Heart right ventricle (tissue), 16 donors: ENCODE results near the gene RNF207. TPM values are rescaled to one million over a fixed set of nuclear protein-coding genes. Genes with fewer than 3 reads are reported as not detected.
"Not testable (repeated sequence)": the region's sequence is repeated elsewhere in the genome, so short reads cannot be mapped to it uniquely, and the experiment has no call there.

Experiments used
- ATAC-seq, 8 donors: fragments of 200-7000 bp; cut with Tn5 transposase; one replicate each; pipeline ENCODE4 v1.9.1; 2020; ENCODE audit warnings: mild to moderate bottlenecking in 8 of 8, moderate library complexity in 8 of 8, moderate number of reproducible peaks in 1 of 8
- DNase-seq, 2 donors: peaks; one replicate each; pipeline ENCODE4 v3.0.0-alpha.2; 2020
- H3K27ac ChIP-seq, 10 donors: fragments of 200-600 bp; sonication (generic) in 2 of 10; one replicate each; pipeline versions ENCODE4 v1.5.0 to v1.8.0; 2020 to 2022; ENCODE audit warnings: mild to moderate bottlenecking in 3 of 10
- H3K27me3 ChIP-seq, 7 donors: fragments of 200-600 bp; one replicate each; pipeline ENCODE4 v1.8.0; 2021 to 2022; ENCODE audit warnings: mild to moderate bottlenecking in 2 of 7
- H3K36me3 ChIP-seq, 9 donors: fragments of 200-600 bp; sonication (generic) in 1 of 9; one replicate each; pipeline versions ENCODE4 v1.5.0 to v1.8.0; 2020 to 2022; ENCODE audit warnings: mild to moderate bottlenecking in 2 of 9
- H3K4me1 ChIP-seq, 9 donors: fragments of 200-600 bp; sonication (generic) in 1 of 9; one replicate each; pipeline versions ENCODE4 v1.5.0 to v1.8.0; 2020 to 2022; ENCODE audit warnings: mild to moderate bottlenecking in 4 of 9
- H3K4me3 ChIP-seq, 10 donors: fragments of 200-600 bp; sonication (generic) in 2 of 10; one replicate each; pipeline versions ENCODE4 v1.5.0 to v1.8.0; 2020 to 2022; ENCODE audit warnings: mild to moderate bottlenecking in 7 of 10, moderate library complexity in 2 of 10
- H3K9me3 ChIP-seq, 11 donors: fragments of 200-600 bp in 10 of 11; sonication (generic) in 2 of 11; one replicate each; pipeline versions ENCODE4 v1.5.0 to v1.8.0; 2013 to 2022; ENCODE audit warnings: mild to moderate bottlenecking in 2 of 11, control low read depth in 1 of 11, moderate library complexity in 1 of 11
- WGBS, 2 donors: extraction: QIAGEN DNeasy Blood & Tissue Kit; methylation state at CpG; one replicate each; pipeline ENCODE4 v1.1.7; 2013; ENCODE audit warnings: inconsistent platforms in 1 of 2; 5-methylcytosine and 5-hydroxymethylcytosine counted together
- intact Hi-C, 10 donors: fragments of 100-400 bp; cut with DNase I; formaldehyde crosslinking; loops; one replicate each; pipeline versions ENCODE4 v1.11.1 to v1.14.2; 2022
- polyA plus RNA-seq, 2 donors: library from polyadenylated mRNA; stranded (reverse); fragments of 200-250 nt; gene quantifications; one replicate each; pipeline ENCODE4 v1.2.3, GENCODE V29; 2013
- total RNA-seq, 10 donors: library from RNA; stranded (reverse); fragmentation: NEBNext Ultra II Directional in 3 of 10; extraction: Animal tissue kit (Norgen Biotek cat#: 25700) in 3 of 10; gene quantifications; one replicate each; pipeline versions ENCODE4 v1.2.1 to v1.2.4, GENCODE V29; 2021 to 2023
- TF ChIP-seq, protein P1 (sequence below), 9 donors: fragments of 200-600 bp; sonication (generic) in 2 of 9; IDR thresholded peaks; one replicate each; pipeline versions ENCODE4 v1.5.0 to v1.8.0; 2021 to 2022; ENCODE audit warnings: antibody characterized with exemption in 9 of 9, mild to moderate bottlenecking in 5 of 9, moderate library complexity in 1 of 9
- donor health status: Arrhythmogenic right ventricular cardiomyopathy.
- donor health status: ischemic (EF 13 %, LVEDD 7.1; RV severe dilation, severe dysfunction).
- donor health status: healthy with polysubstance abuse.
- donor health status: DM: no; HTN: yes; CAD: no.
- donor health status: DM: no; HTN: no; CAD: no.
- donor health status: ischemic (EF 25% LVEDD 6.9; RV normal size, moderate dysfunction).
- donor health status: ischemic (EF 25% LVEDD 5.7; RV mildly dilated, moderate dysfunction).
- donor health status: healthy.
- donor health status: DM: yes; HTN: yes; CAD: no.
- donor health status: Ischemic cardiomyopathy.
- donor health status: ischemic (EF 35%, LVEDD 5.7; RV mildly dilated, moderate dysfunction).
- donor health status: nonischemic (EF 11% LVEDD 7.7; RV severe dilation, severe dysfunction).
- donor health status: DM: yes; HTN: yes; CAD: no.
- donor health status: PGD.
- donor health status: ischemic (EF 29% LVEDD 5.4; RV normal size, mild dysfunction).
- donor health status: nonischemic (EF 23%, LVEDD 6.1; RV moderate dilation, normal function).

Gene RNF207
- total and polyA plus RNA-seq, 12 donors = 16.2 to 183 (median 67.4) TPM

DNA sequence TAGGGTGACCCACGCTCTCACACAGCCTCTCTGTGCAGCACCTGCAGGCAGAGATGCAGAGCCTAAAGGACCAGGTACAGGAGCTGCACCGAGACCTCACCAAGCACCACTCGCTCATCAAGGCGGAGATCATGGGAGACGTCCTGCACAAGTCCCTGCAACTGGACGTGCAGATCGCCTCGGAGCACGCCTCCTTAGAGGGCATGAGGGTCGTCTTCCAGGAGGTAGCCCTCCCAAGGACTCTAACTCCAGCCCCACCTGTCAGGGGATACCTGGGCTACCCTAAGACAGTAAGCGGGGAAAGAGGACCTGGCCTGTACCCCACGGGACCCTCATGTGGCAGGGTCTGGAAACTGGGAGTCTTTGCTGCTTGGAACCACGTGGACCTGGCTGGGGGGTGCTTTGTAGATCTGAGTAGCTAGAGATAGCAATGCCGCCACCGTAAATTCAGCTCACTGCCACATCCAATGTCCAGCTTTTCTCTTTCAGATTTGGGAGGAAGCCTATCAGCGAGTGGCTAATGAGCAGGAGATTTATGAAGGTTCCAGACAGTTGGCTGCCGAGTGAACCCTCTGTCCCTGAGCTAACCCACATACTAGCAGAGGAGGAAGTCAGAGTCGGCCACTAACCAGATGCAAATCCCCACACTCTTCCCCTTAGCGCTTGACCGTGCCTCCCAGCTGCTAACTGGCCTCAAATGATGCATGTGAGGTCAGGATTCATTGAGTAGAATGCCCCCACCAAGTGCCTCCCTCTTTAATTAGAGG, 6.5 kb downstream of the RNF207 start:
- intact Hi-C loops = no loop called here
- WGBS, 2 donors = 69 to 80% methylated on average over 20 of the region's 20 CpGs
- no peak for DNase-seq
- Histone ChIP-seq H3K4me1 (peaks cover 15 to 51% (median 19%) of the 10 kb centered on the region in 9 donors), H3K27ac (no peak overlapping the region), H3K36me3 (peaks cover 0 to 79% (median 13%) of the 10 kb centered on the region in 9 donors), H3K4me3 (no peak overlapping the region), H3K9me3 (no peaks in the 10 kb centered on the region), H3K27me3 (peaks cover 0 to 17% (median 0%) of the 10 kb centered on the region in 7 donors)
- TF ChIP-seq, protein P1, sequence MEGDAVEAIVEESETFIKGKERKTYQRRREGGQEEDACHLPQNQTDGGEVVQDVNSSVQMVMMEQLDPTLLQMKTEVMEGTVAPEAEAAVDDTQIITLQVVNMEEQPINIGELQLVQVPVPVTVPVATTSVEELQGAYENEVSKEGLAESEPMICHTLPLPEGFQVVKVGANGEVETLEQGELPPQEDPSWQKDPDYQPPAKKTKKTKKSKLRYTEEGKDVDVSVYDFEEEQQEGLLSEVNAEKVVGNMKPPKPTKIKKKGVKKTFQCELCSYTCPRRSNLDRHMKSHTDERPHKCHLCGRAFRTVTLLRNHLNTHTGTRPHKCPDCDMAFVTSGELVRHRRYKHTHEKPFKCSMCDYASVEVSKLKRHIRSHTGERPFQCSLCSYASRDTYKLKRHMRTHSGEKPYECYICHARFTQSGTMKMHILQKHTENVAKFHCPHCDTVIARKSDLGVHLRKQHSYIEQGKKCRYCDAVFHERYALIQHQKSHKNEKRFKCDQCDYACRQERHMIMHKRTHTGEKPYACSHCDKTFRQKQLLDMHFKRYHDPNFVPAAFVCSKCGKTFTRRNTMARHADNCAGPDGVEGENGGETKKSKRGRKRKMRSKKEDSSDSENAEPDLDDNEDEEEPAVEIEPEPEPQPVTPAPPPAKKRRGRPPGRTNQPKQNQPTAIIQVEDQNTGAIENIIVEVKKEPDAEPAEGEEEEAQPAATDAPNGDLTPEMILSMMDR (IDR thresholded peaks at IDR 0.05) = no peak
- ATAC-seq = no peak

DNA sequence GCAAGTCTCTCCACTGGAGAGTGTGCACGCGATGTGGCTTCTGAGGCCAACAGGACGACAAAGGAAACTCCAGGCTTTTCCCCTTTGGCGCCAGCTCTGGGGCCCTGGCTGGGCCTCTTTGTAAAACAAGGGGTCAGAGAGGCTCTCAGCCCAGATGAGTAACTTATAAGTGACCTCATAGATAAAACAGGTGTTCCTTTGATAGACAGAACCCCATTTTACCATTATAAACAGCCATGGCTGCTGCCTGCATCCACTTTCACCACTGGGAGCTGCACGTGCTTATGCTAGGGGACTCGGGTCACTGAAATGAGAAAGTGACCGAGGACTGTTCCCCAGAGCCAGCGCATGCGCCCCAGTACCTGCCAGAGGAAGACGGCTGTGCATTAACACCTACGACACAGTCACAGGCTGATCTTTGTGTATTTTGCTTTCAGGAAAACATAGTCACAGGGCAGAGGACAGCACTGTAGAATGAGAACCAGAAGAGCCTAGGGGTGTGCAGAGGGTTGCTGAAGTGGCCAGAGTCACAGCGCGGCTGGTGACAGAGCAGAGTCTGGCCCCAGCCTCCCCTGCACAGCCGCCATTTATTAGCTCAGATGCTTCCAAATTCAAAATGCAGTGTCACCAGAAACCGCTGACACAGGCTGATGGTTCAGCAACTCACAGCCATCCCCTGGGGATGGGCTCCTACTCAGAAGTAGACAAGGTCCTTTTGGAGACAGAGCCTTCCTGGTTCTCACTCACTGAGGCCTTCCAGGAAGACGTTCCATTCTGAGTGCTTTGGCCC, 12.7 kb downstream of the RNF207 start:
- TF ChIP-seq, protein P1 (IDR thresholded peaks at IDR 0.05) = no peak

DNA sequence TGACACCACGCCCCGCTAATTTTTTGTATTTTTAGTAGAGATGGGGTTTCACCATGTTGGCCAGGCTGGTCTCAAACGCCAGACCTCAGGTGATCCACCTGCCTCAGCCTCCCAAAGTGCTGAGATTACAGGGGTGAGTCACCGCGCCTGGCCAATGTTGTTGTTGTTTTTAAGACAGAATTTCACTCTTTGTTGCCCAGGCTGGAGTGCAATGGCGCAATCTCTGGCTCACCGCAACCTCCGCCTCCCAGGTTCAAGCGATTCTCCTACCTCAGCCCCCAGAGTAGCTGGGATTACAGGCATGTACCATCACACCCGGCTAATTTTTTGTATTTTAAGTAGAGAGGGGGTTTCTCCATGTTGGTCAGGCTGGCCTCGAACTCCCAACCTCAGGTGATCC, 13.7 kb downstream of the RNF207 start:
- Histone ChIP-seq H3K36me3 (peaks cover 0 to 84% (median 15%) of the 10 kb centered on the region in 9 donors), H3K27ac (peak overlapping the region in 2 of 10 donors; percentile 44 to 49), H3K4me1 (peaks cover 16 to 49% (median 30%) of the 10 kb centered on the region in 9 donors)
- H3K4me3 ChIP-seq, DNase-seq, H3K9me3 ChIP-seq, ATAC-seq, H3K27me3 ChIP-seq, intact Hi-C loops: not testable (repeated sequence)
- WGBS, 2 donors = 83 to 91% methylated on average over 11 of the region's 11 CpGs

More for the DNA sequence above, 12.7 kb downstream of the RNF207 start:
- Histone ChIP-seq H3K36me3 (peaks cover 0 to 84% (median 8%) of the 10 kb centered on the region in 9 donors), H3K9me3 (no peaks in the 10 kb centered on the region), H3K27me3 (no peaks in the 10 kb centered on the region), H3K27ac (peak overlapping the region in 2 of 10 donors; percentile 44 to 49), H3K4me3 (no peak overlapping the region), H3K4me1 (peaks cover 11 to 39% (median 21%) of the 10 kb centered on the region in 9 donors)
- 79 to 80% methylated on average over 16 of the region's 16 CpGs for WGBS, 2 donors
- ATAC-seq (no peak), DNase-seq (no peak)
- intact Hi-C loops = no loop called here

DNA sequence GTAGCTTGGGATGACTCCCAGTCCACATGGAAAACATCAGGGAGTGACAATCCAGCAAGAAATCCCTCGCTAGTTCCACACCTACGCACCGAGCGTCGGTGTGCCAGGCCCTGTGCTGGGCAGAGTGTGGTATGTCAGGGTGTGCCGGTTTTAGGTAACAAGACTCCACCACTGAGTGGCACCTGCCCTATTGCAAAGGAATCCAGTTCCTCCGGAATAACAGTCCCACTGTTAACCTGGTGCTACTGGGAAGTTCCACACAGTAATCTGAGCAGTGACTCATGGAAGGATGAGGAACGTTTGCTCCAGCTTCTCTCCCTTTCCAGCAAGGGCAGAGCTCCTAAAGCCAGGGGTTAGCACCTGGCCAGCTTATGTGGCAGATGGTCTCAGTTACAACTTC, 14.3 kb downstream of the RNF207 start:
- 80 to 87% methylated on average over 8 of the region's 8 CpGs for WGBS, 2 donors
- Histone ChIP-seq H3K4me3 (no peak overlapping the region), H3K27me3 (no peaks in the 10 kb centered on the region), H3K27ac (no peak overlapping the region), H3K4me1 (peaks cover 16 to 55% (median 30%) of the 10 kb centered on the region in 9 donors), H3K9me3 (no peaks in the 10 kb centered on the region), H3K36me3 (peaks cover 0 to 84% (median 16%) of the 10 kb centered on the region in 9 donors)
- DNase-seq (no peak), ATAC-seq (no peak)
- intact Hi-C loops = no loop called here
- TF ChIP-seq, protein P1 (IDR thresholded peaks at IDR 0.05) = no peak
